HG03095 (cell line): ENCODE results near the gene NXNL2.
A peak's percentile ranks its signal among the peaks of the same experiment; 100 is the strongest.

Experiments
- ATAC-seq: cut with Tn5 transposase; IDR thresholded peaks from one replicate; pipeline ENCODE4 v1.9.1; 2021; ENCODE audit warnings: moderate library complexity; ENCODE audit not compliant: unreplicated experiment

Gene NXNL2

GRCh38 chr9:88531920-88532698 lies 2.9 kb upstream of the NXNL2 start:
- ATAC-seq, result no peak

GRCh38 chr9:88533951-88534455 lies 975 bp upstream of the NXNL2 start:
- no peak for ATAC-seq

- ATAC-seq, result no peak
Observed at GRCh38 chr9:88535226-88536022, 446 bp downstream of the NXNL2 start.

- ATAC-seq, result no peak
Observed at GRCh38 chr9:88536023-88536324, 996 bp downstream of the NXNL2 start.

GRCh38 chr9:88536951-88537760 lies 2.2 kb downstream of the NXNL2 start:
- no peak for ATAC-seq

GRCh38 chr9:88537761-88538091 lies 2.7 kb downstream of the NXNL2 start:
- ATAC-seq, result no peak

GRCh38 chr9:88538311-88539085 lies 3.5 kb downstream of the NXNL2 start:
- ATAC-seq, result no peak

GRCh38 chr9:88539246-88539645 lies 4.3 kb downstream of the NXNL2 start:
- ATAC-seq, result no peak

GRCh38 chr9:88540251-88540763 lies 5.3 kb downstream of the NXNL2 start:
- ATAC-seq, result no peak

GRCh38 chr9:88544245-88544644 lies 9.3 kb downstream of the NXNL2 start:
- no peak for ATAC-seq

- ATAC-seq, result no peak
Observed at GRCh38 chr9:88551546-88552137, 16.7 kb downstream of the NXNL2 start.

- no peak for ATAC-seq
Observed at GRCh38 chr9:88553350-88553749, 18.4 kb downstream of the NXNL2 start.

- no peak for ATAC-seq
Observed at GRCh38 chr9:88555268-88555980, 20.4 kb downstream of the NXNL2 start.

GRCh38 chr9:88559661-88560060 lies 24.7 kb downstream of the NXNL2 start:
- ATAC-seq, result no peak

GRCh38 chr9:88567870-88568269 lies 32.9 kb downstream of the NXNL2 start:
- ATAC-seq, result peak; percentile 65

- ATAC-seq, result no peak
Observed at GRCh38 chr9:88571419-88571818, 36.4 kb downstream of the NXNL2 start.

GRCh38 chr9:88572684-88573083 lies 37.7 kb downstream of the NXNL2 start:
- no peak for ATAC-seq

- ATAC-seq, result no peak
Observed at GRCh38 chr9:88574953-88575352, 40.0 kb downstream of the NXNL2 start.

- no peak for ATAC-seq
Observed at GRCh38 chr9:88577256-88578120, 42.5 kb downstream of the NXNL2 start.
